ENCODE results near the gene ZCCHC13.
"Not testable (repeated sequence)": the region's sequence is repeated elsewhere in the genome, so short reads cannot be mapped to it uniquely, and the experiment has no call there.

Gene ZCCHC13

GRCh38 chrX:74325130-74326059 is 21.4 kb downstream of the ZCCHC13 start:
- no peak for DNase-seq

GRCh38 chrX:74338852-74339251 is 34.9 kb downstream of the ZCCHC13 start:
- DNase-seq, result no peak

GRCh38 chrX:74340051-74340450 is 36.1 kb downstream of the ZCCHC13 start:
- no peak for DNase-seq

GRCh38 chrX:74342211-74342610 is 38.2 kb downstream of the ZCCHC13 start:
- DNase-seq, result not testable (repeated sequence)

- DNase-seq, result peak; percentile 61
These were observed 39.6 kb downstream of the ZCCHC13 start for GRCh38 chrX:74343343-74344279.

- no peak for DNase-seq
These were observed 40.3 kb downstream of the ZCCHC13 start for GRCh38 chrX:74344280-74344622.

- DNase-seq, result no peak
These were observed 42.1 kb downstream of the ZCCHC13 start for GRCh38 chrX:74346088-74346487.

DNA sequence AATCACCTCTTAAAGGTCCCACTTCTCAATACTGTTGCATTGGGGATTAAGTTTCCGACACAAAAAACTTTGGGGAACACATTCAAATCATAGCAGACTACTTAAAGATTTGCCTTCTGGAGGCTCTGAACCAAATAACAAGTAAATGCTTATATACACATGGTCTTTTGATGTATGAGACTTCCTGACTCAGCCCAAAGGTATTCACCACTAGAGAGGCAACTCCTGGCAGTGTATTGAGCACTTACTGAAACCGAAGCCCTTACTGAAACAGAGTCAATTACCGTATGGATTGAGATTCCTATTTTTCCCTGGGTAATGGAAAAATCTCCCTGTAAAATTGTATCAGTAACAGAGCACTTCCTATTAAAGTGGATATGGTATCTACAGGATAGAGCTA is 45.4 kb downstream of the ZCCHC13 start:
- peak; percentile 10 for DNase-seq

DNA sequence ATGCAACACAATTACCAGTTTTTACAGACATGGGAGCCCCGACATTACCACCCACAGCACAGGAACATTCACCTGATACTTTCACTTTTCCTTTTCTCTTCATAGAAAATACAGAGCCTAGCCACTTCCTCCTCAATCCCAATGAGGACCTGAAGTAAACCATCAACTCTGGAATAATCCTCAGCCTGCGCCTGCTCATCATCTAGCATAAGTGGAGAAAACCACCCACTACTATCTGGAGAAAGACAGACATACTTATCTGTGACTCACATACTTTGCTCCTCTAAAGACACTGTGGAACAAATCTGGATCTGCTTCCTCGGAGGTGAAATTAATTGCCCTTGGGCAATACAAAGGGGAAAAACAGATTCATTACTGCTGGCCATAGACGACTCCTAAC is 47.8 kb downstream of the ZCCHC13 start:
- DNase-seq, result no peak

DNA sequence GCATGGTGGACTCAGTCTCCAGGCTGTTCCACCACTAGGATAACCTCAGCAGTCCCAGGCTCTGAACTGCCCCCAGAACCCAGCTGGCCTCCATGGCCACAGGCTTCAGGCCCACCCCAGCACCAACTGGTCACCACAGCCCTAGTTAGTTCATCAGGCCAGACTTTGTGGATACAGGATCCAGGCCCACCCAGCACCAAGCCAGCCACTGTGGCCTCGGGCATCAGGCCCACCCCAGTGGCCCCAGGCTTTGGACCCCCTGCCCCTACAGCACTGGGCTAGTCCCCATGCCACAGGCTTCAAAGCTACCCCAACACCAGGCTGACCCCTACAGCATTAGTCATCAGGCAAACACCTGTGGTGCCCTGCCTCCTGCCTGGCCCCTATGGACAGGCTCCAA is 50.0 kb downstream of the ZCCHC13 start:
- no peak for DNase-seq
